Measurements from ENCODE around the gene ZNF862.

ZNF862 gene

GRCh38 chr7:149793261-149793660 is 44.9 kb upstream of the ZNF862 start:
- ChIA-PET POLR2A (ENCODE audit: low non-redundant PET) (no interaction called here), CTCF (no interaction called here)
- DNase-seq (ENCODE audit: low spot score): no peak
- no peak overlapping the region for H3K27ac ChIP-seq
- no peak for TF ChIP-seq CTCF (conservative IDR thresholded peaks at IDR 0.05; ENCODE audit: low read depth)

- no peak for TF ChIP-seq CTCF (conservative IDR thresholded peaks at IDR 0.05; ENCODE audit: low read depth)
- no peak for DNase-seq (ENCODE audit: low spot score)
- CTCF ChIA-PET: no interaction called here
- no peak overlapping the region for H3K27ac ChIP-seq
- POLR2A ChIA-PET (ENCODE audit: low non-redundant PET): no interaction called here
These were observed 43.5 kb upstream of the ZNF862 start for GRCh38 chr7:149794661-149795060.

- ChIA-PET CTCF (no interaction called here), POLR2A (ENCODE audit: low non-redundant PET) (no interaction called here)
- no peak overlapping the region for H3K27ac ChIP-seq
- DNase-seq (ENCODE audit: low spot score): no peak
- no peak for TF ChIP-seq CTCF (conservative IDR thresholded peaks at IDR 0.05; ENCODE audit: low read depth)
These were observed 43.0 kb upstream of the ZNF862 start for GRCh38 chr7:149795126-149795525.

GRCh38 chr7:149796287-149796860 is 41.8 kb upstream of the ZNF862 start:
- no peak for TF ChIP-seq CTCF (conservative IDR thresholded peaks at IDR 0.05; ENCODE audit: low read depth)
- no peak for DNase-seq (ENCODE audit: low spot score)
- POLR2A ChIA-PET (ENCODE audit: low non-redundant PET): no interaction called here

GRCh38 chr7:149797771-149798170 is 40.4 kb upstream of the ZNF862 start:
- POLR2A ChIA-PET (ENCODE audit: low non-redundant PET): interaction anchor here (0.6 kb wide), 1 partner anchor 77 kb away, joined by 3 read pairs; no protein-coding TSS in a partner anchor
- H3K27ac ChIP-seq: no peak overlapping the region
- no peak for TF ChIP-seq CTCF (conservative IDR thresholded peaks at IDR 0.05; ENCODE audit: low read depth)
- CTCF ChIA-PET: no interaction called here
- no peak for DNase-seq (ENCODE audit: low spot score)

More at GRCh38 chr7:149796287-149796860, 41.8 kb upstream of the ZNF862 start:
- CTCF ChIA-PET: no interaction called here
- H3K27ac ChIP-seq: no peak overlapping the region

GRCh38 chr7:149799397-149800168 is 38.6 kb upstream of the ZNF862 start:
- no peak for DNase-seq (ENCODE audit: low spot score)
- CTCF ChIA-PET: interaction anchor here (0.6 kb wide), 1 partner anchor 81 kb away, joined by 3 read pairs; no protein-coding TSS in a partner anchor
- POLR2A ChIA-PET (ENCODE audit: low non-redundant PET): no interaction called here
- H3K27ac ChIP-seq: no peak overlapping the region
- TF ChIP-seq CTCF (conservative IDR thresholded peaks at IDR 0.05; ENCODE audit: low read depth): peak; percentile 29

Data from RWPE1 (cell line).